WTC11 (cell line): ENCODE results near the gene HINFP. TPM values are rescaled to one million over a fixed set of nuclear protein-coding genes. Genes with fewer than 3 reads are reported as not detected.
"Not testable (repeated sequence)": the region's sequence is repeated elsewhere in the genome, so short reads cannot be mapped to it uniquely, and the experiment has no call there.

Experiments
- ATAC-seq: fragments of 200-7000 bp; cut with Tn5 transposase; 2 replicates; pipeline ENCODE4 v1.10.0; 2021; ENCODE audit warnings: mild to moderate bottlenecking, moderate library complexity
- CTCF ChIA-PET: fragments of 300-600 bp; sonication (Branson Sonifier 250); formaldehyde crosslinking; loops from one replicate; lab custom pipeline; 2021; ENCODE audit warnings: antibody characterized with exemption; lab: Charles Lee
- POLR2A ChIA-PET: fragments of 350-600 bp; sonication (Branson Sonifier 250); formaldehyde crosslinking; loops from one replicate; lab custom pipeline; 2021; ENCODE audit warnings: antibody characterized with exemption; lab: Charles Lee
- DNase-seq: peaks from one replicate; pipeline ENCODE4 v3.0.0; 2021; ENCODE audit warnings: low spot score
- H3K27ac Mint-ChIP-seq: 2 replicates; pipeline ENCODE4 v1.8.0; 2021; ENCODE audit warnings: mixed read lengths
- H3K27me3 Mint-ChIP-seq: 2 replicates; pipeline ENCODE4 v1.8.0; 2021; ENCODE audit warnings: low read depth, mild to moderate bottlenecking, moderate library complexity, mixed read lengths
- H3K36me3 Mint-ChIP-seq: 2 replicates; pipeline ENCODE4 v1.8.0; 2021; ENCODE audit warnings: mixed read lengths
- H3K4me1 Mint-ChIP-seq: 2 replicates; pipeline ENCODE4 v1.8.0; 2022; ENCODE audit warnings: mixed read lengths
- H3K4me3 Mint-ChIP-seq: 2 replicates; pipeline ENCODE4 v1.8.0; 2021; ENCODE audit warnings: mild to moderate bottlenecking, moderate library complexity, mixed read lengths
- H3K9me3 Mint-ChIP-seq: 2 replicates; pipeline ENCODE4 v1.8.0; 2021; ENCODE audit warnings: mixed read lengths
- E2F4 ChIP-seq: sonication (generic); formaldehyde crosslinking; IDR thresholded peaks from 2 replicates; pipeline ENCODE4 v1.8.1; 2022; ENCODE audit warnings: low read depth, mild to moderate bottlenecking, moderate library complexity, missing genetic modification reagents, borderline replicate concordance
- EMX1 ChIP-seq: fragments of 250-450 bp; sonication (Bioruptor Pico); IDR thresholded peaks from 2 replicates; pipeline ENCODE4 v1.8.0; 2021; ENCODE audit warnings: mild to moderate bottlenecking
- ETV6 ChIP-seq: sonication (generic); formaldehyde crosslinking; IDR thresholded peaks from 2 replicates; pipeline ENCODE4 v1.8.1; 2022; ENCODE audit warnings: mild to moderate bottlenecking, missing genetic modification reagents
- FOXJ3 ChIP-seq: sonication (generic); formaldehyde crosslinking; IDR thresholded peaks from 2 replicates; pipeline ENCODE4 v1.9.0; 2021; ENCODE audit warnings: missing genetic modification reagents, mild to moderate bottlenecking, borderline replicate concordance
- IRF1 ChIP-seq: sonication (generic); formaldehyde crosslinking; IDR thresholded peaks from 2 replicates; pipeline ENCODE4 v1.8.0; 2023; ENCODE audit warnings: missing genetic modification reagents
- NFATC4 ChIP-seq: fragments of 250-450 bp; sonication (Bioruptor Pico); IDR thresholded peaks from 2 replicates; pipeline ENCODE4 v1.9.0; 2021; ENCODE audit warnings: mild to moderate bottlenecking
- NR2C2 ChIP-seq: sonication (generic); formaldehyde crosslinking; IDR thresholded peaks from 2 replicates; pipeline ENCODE4 v1.8.0; 2022; ENCODE audit warnings: mild to moderate bottlenecking, missing genetic modification reagents
- PRDM15 ChIP-seq: sonication (generic); formaldehyde crosslinking; IDR thresholded peaks from 2 replicates; pipeline ENCODE4 v1.8.0; 2022; ENCODE audit warnings: missing genetic modification reagents
- SMAD3 ChIP-seq: sonication (generic); formaldehyde crosslinking; IDR thresholded peaks from 2 replicates; pipeline ENCODE4 v1.8.0; 2022; ENCODE audit warnings: missing genetic modification reagents, mild to moderate bottlenecking, borderline replicate concordance
- TCF7 ChIP-seq: sonication (generic); formaldehyde crosslinking; IDR thresholded peaks from 2 replicates; pipeline ENCODE4 v1.8.0; 2022; ENCODE audit warnings: mild to moderate bottlenecking, low read depth, missing genetic modification reagents, moderate library complexity
- TEAD1 ChIP-seq: sonication (generic); formaldehyde crosslinking; IDR thresholded peaks from 2 replicates; pipeline ENCODE4 v1.8.0; 2022; ENCODE audit warnings: mild to moderate bottlenecking, missing genetic modification reagents
- ZNF512 ChIP-seq: sonication (generic); formaldehyde crosslinking; IDR thresholded peaks from 2 replicates; pipeline ENCODE4 v1.8.1; 2022; ENCODE audit warnings: missing genetic modification reagents, borderline replicate concordance
- total RNA-seq: library from RNA; stranded (reverse); gene quantifications from 3 replicates; pipeline ENCODE4 v1.2.3, GENCODE V29; 2021
- TF ChIP-seq, protein P1 (sequence below): fragments of 250-450 bp; sonication (Bioruptor Pico); IDR thresholded peaks from 2 replicates; pipeline ENCODE4 v1.9.0; 2021; ENCODE audit warnings: moderate library complexity, mild to moderate bottlenecking, inconsistent platforms, borderline replicate concordance
- TF ChIP-seq, protein P2 (sequence below): fragments of 250-450 bp; sonication (Bioruptor Pico); IDR thresholded peaks from 2 replicates; pipeline ENCODE4 v1.9.0; 2021; ENCODE audit warnings: mild to moderate bottlenecking
- TF ChIP-seq, protein P3 (sequence below): fragments of 250-450 bp; sonication (Bioruptor Pico); IDR thresholded peaks from 2 replicates; pipeline ENCODE4 v1.9.0; 2021; ENCODE audit warnings: mild to moderate bottlenecking, borderline replicate concordance

The HINFP gene
- total RNA-seq, 1 experiment from 2014 or later, result 35.4 TPM

GRCh38 chr11:119130662-119131061 lies 9.3 kb downstream of the HINFP start:
- TF ChIP-seq ZNF512 (no peak), EMX1 (no peak), TCF7 (CRISPR knock-in tag) (no peak), E2F4 (no peak), SMAD3 (no peak), NFATC4 (CRISPR knock-in tag) (no peak), PRDM15 (CRISPR knock-in tag) (no peak), TEAD1 (CRISPR knock-in tag) (no peak), NR2C2 (CRISPR knock-in tag) (no peak), FOXJ3 (no peak)
- TF ChIP-seq, protein P1, sequence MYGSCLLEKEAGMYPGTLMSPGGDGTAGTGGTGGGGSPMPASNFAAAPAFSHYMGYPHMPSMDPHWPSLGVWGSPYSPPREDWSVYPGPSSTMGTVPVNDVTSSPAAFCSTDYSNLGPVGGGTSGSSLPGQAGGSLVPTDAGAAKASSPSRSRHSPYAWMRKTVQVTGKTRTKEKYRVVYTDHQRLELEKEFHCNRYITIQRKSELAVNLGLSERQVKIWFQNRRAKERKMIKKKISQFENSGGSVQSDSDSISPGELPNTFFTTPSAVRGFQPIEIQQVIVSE (CRISPR knock-in tag), result no peak
- ATAC-seq (no peak), DNase-seq (no peak)
- CTCF ChIA-PET, result no interaction called here
- Mint-ChIP-seq H3K4me1 (no peaks in the 10 kb centered on the region), H3K9me3 (no peaks in the 10 kb centered on the region), H3K27me3 (no peaks in the 10 kb centered on the region), H3K36me3 (peaks cover 47% of the 10 kb centered on the region), H3K4me3 (no peak overlapping the region), H3K27ac (no peak overlapping the region)
- POLR2A ChIA-PET, result no interaction called here

- Mint-ChIP-seq H3K9me3 (no peaks in the 10 kb centered on the region), H3K27ac (no peak overlapping the region), H3K4me3 (no peak overlapping the region), H3K4me1 (no peaks in the 10 kb centered on the region), H3K36me3 (peaks cover 43% of the 10 kb centered on the region), H3K27me3 (peaks cover 4% of the 10 kb centered on the region; the same call in 1 of the 2 replicates)
- POLR2A ChIA-PET, result no interaction called here
- ATAC-seq (peak; percentile 89), DNase-seq (peak; percentile 46)
- no peak for TF ChIP-seq IRF1 (CRISPR knock-in tag)
- TF ChIP-seq ETV6 (CRISPR knock-in tag), result no peak
- TF ChIP-seq, protein P2, sequence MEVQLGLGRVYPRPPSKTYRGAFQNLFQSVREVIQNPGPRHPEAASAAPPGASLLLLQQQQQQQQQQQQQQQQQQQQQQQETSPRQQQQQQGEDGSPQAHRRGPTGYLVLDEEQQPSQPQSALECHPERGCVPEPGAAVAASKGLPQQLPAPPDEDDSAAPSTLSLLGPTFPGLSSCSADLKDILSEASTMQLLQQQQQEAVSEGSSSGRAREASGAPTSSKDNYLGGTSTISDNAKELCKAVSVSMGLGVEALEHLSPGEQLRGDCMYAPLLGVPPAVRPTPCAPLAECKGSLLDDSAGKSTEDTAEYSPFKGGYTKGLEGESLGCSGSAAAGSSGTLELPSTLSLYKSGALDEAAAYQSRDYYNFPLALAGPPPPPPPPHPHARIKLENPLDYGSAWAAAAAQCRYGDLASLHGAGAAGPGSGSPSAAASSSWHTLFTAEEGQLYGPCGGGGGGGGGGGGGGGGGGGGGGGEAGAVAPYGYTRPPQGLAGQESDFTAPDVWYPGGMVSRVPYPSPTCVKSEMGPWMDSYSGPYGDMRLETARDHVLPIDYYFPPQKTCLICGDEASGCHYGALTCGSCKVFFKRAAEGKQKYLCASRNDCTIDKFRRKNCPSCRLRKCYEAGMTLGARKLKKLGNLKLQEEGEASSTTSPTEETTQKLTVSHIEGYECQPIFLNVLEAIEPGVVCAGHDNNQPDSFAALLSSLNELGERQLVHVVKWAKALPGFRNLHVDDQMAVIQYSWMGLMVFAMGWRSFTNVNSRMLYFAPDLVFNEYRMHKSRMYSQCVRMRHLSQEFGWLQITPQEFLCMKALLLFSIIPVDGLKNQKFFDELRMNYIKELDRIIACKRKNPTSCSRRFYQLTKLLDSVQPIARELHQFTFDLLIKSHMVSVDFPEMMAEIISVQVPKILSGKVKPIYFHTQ (CRISPR knock-in tag), result no peak
- TF ChIP-seq, protein P3, sequence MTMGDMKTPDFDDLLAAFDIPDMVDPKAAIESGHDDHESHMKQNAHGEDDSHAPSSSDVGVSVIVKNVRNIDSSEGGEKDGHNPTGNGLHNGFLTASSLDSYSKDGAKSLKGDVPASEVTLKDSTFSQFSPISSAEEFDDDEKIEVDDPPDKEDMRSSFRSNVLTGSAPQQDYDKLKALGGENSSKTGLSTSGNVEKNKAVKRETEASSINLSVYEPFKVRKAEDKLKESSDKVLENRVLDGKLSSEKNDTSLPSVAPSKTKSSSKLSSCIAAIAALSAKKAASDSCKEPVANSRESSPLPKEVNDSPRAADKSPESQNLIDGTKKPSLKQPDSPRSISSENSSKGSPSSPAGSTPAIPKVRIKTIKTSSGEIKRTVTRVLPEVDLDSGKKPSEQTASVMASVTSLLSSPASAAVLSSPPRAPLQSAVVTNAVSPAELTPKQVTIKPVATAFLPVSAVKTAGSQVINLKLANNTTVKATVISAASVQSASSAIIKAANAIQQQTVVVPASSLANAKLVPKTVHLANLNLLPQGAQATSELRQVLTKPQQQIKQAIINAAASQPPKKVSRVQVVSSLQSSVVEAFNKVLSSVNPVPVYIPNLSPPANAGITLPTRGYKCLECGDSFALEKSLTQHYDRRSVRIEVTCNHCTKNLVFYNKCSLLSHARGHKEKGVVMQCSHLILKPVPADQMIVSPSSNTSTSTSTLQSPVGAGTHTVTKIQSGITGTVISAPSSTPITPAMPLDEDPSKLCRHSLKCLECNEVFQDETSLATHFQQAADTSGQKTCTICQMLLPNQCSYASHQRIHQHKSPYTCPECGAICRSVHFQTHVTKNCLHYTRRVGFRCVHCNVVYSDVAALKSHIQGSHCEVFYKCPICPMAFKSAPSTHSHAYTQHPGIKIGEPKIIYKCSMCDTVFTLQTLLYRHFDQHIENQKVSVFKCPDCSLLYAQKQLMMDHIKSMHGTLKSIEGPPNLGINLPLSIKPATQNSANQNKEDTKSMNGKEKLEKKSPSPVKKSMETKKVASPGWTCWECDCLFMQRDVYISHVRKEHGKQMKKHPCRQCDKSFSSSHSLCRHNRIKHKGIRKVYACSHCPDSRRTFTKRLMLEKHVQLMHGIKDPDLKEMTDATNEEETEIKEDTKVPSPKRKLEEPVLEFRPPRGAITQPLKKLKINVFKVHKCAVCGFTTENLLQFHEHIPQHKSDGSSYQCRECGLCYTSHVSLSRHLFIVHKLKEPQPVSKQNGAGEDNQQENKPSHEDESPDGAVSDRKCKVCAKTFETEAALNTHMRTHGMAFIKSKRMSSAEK (CRISPR knock-in tag), result no peak
- CTCF ChIA-PET, result interaction anchor here (0.5 to 2.7 kb wide), 18 partner anchors 11 to 189 kb away, joined by 3 to 31 read pairs (median 3); partner anchors contain the start of genes C2CD2L, CBL, DPAGT1 and HINFP
Observed at GRCh38 chr11:119134389-119134978, 13.1 kb downstream of the HINFP start.

GRCh38 chr11:119139276-119139675 lies 17.9 kb downstream of the HINFP start:
- H3K36me3 Mint-ChIP-seq, H3K4me3 Mint-ChIP-seq, POLR2A ChIA-PET, H3K4me1 Mint-ChIP-seq, H3K27me3 Mint-ChIP-seq, CTCF ChIA-PET, H3K9me3 Mint-ChIP-seq, ATAC-seq, H3K27ac Mint-ChIP-seq, DNase-seq: not testable (repeated sequence)
